Cortex of kidney (tissue), 1 donor: Measurements from ENCODE around the gene SHOC1.
"Not testable (repeated sequence)": the region's sequence is repeated elsewhere in the genome, so short reads cannot be mapped to it uniquely, and the experiment has no call there.

Experiments used
- DNase-seq: peaks from one replicate; lab custom pipeline; 2025; lab: John Stamatoyannopoulos, UW

Gene SHOC1

DNA sequence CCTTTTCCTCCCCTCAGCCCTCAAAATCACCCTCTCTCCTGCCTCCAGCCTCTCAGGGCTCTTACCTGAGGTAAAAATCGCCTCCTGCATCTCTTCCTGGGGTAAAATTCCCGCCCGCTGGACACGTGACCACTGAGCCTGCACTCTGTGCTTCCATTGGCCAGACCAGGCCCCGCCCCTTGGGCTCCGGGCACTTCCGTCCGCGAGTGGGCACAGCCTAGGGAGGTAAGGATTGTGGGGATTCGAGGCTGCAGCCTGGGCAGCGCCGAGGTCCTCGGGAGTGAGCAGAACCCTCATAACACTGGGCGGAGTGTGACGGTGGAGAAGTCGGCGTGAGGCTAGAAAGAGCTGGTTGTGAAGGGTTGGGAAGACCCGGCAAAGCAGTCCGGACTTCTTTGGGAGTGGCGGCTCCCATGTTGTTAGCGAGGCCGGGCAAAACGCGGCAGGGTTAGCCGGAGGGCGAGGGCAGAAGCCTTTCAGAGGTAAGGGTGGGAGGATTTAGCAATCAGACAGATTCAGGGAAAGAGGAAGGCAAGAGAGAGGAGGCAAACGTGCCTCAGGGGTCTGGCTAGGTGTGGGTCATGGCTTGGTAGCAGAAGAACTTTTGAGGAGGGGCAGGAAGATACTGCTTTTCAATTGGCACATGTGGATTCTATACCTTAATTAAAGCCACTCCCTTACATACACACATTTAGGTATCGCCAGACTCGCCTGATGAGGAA is at the start of gene SHOC1:
SHOC1 (minus strand) TSS at position 103 of the 722 bp plus-strand sequence. CDS start 3,519 bp downstream, outside the sequence.
- no peak for DNase-seq

DNA sequence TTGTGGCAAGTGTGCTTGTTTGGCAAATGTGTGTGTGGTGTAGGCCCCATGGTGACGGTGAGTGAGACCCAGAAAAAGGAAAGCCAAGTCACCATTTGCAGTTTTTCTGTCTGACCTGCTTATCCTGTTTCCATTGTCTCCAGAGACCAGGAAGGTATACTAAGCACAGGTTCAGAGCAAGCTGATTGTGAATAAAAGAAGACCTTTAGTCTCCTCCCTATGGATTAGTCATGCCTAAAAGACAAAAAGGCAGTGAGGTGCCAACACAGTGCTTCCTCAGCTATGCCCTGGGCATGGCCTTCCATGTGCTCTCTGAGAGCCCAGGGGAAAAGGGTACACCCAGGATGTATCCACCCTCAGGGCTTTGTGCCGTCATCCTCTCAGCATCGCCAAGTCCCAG is 49.2 kb upstream of the SHOC1 start:
- no peak for DNase-seq

DNA sequence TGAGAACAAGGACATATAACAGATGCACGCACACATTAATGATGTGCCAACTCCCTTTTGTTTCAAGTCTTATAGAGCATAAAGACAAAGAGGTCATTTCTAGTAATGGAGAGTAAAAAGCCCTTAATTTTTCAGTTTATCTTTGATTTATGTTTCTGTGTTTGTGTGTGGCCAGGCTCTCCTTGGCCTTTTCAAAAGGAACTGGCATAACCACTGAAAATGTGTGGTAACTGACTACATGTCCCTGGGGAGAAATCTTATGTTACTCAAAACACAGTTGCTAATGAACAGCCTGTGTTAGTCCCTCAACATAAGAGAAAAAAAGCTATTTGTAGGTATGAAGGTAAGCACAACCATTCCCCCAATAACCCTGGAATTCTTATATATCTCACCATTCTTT is 47.6 kb upstream of the SHOC1 start:
- no peak for DNase-seq

DNA sequence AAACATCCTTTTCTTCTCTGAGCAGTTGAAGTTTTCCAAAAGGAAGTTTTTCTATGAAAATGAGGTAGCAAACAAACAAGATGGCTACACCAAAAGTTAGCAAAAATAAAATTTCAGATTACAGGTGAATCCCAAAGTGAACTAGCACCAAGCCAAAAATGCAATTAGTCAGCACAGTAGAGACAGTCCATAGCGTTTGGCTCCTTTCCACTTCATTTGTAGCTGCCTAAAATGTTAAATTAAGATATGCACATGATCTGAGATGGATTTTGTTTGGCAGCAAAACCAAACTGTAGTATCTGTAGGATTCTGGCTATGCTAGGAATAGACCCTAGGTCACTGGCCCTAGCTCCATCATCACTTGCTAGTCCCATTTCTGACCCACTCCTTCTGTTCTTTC is 45.7 kb upstream of the SHOC1 start:
- DNase-seq: no peak

DNA sequence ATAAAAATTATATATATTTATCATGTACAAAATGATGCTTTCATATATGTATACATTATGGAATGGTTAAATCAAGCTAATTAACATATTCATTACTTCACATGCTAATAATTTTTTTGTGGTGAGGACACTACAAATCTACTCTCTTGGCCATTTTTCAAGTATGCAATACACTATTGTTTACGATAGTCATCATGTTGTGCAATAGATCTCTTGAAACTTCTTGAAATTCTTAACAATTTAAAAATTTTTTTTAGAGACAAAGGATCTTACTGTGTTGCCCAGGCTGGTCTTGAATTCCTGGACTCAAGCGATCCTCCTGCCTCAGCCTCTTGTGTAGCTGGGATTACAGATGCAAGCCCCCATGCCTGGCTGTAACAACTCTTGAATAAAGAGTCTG is 45.2 kb upstream of the SHOC1 start:
- no peak for DNase-seq

DNA sequence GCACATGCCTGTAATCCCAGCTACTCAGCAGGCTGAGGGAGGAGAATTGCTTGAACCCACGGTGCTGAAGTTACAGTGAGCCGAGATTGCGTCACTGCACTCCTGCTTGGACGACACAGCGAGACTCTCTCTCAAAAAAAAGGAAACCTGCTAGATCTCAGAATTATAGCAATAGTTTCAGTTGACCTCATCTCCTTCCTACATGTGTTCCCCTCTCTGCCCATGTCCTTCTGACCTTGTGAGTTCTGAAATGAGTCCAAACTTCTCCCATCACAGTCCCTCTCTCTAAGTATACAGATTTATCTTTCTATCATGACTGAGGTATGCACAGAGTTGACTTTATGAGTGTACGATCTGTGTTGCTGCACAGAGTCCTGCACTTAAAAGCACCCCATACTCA is 44.6 kb upstream of the SHOC1 start:
- no peak for DNase-seq

DNA sequence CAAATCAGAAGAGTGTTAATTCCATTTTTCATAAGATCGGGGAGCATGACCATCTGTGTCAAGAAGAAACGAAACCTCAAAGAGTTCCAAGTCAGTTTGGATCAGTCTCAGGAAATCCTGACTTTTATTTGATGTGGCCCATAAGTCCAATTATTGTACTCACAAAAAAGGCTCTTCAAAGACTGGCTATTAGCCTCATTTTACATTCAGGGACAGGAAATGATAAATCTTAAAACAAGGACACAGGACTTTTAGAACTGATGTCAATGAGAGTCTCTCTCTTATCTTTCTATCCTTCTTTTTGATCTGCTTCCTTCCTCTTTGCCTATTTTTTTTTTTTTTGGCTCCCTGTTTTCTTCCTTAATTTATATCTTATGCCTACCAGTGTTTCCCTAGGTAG is 43.7 kb upstream of the SHOC1 start:
- DNase-seq: no peak

DNA sequence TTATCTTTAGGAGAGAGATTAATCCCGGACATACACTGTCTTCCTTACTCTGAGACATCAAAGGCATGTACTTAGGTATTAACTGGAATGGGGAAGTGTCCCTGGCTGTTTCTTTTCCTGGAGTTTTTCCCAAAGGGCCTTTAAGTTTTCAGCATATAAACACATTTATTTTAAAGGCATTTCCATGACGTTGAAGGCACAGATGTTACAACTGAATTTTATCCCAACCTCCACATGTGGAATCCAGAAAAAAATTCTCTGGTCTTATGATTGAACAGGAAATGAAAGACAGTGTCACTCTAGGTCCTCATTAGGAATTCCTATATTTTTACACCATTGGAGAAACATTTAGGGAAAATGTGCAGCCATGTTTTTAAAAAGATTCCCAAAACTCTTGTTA is 41.6 kb upstream of the SHOC1 start:
- no peak for DNase-seq

DNA sequence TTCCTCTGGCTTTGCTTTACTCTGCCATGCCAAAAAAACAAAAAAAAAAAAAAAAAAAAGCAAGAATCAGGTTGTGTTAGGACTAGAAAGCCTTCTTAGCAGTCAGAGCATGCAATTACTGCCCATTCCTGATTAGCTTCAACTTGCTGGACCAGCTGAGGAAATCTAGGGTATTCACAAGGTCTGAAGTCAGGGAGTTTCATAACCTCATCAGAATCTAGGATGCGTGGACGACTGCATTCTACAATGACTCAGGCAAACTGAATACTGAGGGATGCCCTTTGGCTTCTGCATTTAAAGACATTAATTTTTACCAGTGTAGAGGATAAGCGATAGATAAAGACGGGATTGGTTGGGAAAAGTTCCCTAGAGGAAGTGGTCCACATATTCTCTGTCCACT is 39.2 kb upstream of the SHOC1 start:
- DNase-seq: no peak

DNA sequence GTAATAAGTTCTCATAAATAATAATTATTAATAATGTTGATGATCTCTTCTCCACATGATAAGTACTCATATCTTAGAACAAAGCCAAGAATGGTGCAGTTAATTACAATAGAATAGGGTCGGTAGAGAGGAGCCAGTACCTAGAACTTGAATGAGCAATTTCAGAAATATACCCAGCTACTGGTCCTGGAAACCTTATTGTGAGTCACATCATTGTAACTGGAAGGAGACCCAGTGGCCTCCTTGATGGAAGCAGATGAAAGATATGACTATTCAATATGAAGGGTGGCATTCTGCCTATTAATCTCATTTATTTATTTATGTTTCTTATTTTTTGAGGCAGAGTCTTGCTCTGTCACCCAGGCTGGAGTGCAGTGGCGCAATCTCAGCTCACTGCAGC is 37.7 kb upstream of the SHOC1 start:
- no peak for DNase-seq

DNA sequence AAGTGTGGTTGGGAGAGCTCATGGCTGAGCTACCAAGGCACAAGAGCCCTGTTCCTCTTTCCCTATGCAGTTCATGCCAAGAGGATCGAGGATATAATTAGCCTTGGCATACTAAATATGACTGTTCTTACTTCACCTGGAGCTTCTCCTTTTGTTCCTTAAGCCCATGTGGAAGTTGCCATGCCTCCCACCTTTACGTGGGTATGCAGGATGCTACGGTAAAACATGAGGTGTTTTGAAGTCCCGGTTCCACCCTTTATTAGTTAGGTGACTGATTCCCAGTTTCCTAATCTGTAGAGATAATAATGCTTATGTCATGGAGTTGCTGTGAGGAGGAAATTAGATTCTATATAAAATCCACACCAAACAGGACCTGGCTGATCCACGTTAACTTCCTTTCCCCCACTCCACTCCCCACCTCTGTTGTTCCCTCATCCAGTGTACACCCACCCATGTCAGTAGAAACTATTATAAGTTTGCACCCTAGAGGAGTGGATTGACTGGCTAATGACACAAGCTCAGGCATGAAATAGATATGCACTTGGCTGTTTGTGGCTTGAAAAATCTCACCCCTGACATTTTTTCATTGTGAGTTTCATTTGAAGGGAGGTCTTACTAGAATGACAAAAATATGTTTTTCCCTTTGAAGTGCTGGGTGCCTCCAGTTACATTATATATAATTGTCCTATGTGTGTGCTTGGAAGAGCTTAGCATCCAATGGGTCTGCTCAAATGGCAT is 36.8 kb upstream of the SHOC1 start:
- DNase-seq: no peak

DNA sequence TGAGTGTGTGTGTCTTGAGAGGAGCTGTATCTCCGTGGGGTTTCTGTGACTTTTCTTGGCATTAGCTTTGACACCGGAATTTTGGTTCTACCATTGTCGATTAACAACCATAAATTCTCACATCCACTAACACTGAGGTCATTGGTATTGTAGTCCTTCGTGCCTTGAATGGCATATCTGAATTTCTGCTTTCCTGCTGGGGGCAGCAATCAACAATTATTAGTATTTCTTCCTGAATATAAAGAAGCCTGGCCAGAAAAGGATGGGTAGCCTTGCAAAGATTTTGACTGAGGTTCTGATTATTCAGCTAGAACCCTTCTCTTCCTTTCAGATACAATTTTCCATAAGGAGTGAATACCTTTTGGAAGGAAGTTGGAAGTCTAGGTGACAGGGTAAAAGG is 33.5 kb upstream of the SHOC1 start:
- DNase-seq: no peak

DNA sequence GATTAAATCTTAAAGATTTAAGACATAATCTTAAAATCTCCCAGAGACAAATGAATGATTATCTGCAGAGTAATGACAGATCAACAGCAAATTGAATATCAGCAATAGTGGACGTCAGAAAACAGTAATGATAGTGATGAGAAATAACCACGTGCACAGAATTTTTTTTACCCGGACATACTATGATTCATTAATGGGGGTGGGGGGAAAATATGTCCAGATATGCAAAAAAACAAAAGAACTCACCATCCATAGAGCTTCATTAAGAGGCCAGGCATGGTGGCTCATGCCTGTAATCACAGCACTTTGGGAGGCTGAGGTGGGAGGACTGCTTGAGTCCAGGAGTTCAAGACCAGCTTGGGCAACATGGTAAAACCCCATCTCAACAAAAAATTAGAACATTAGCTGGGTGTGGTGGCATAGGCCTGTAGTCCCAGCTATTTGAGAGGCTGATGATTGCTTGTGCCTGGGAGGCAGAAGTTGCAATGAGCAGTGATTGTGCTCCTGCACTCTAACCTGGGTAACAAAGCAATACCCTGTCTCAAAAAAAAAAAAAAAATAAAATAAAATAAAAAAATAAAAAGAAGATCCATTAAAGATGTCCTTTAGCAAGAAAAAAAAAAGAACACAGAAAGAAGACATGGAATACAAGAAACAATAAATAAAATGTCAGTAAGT is 30.9 kb upstream of the SHOC1 start:
- no peak for DNase-seq

DNA sequence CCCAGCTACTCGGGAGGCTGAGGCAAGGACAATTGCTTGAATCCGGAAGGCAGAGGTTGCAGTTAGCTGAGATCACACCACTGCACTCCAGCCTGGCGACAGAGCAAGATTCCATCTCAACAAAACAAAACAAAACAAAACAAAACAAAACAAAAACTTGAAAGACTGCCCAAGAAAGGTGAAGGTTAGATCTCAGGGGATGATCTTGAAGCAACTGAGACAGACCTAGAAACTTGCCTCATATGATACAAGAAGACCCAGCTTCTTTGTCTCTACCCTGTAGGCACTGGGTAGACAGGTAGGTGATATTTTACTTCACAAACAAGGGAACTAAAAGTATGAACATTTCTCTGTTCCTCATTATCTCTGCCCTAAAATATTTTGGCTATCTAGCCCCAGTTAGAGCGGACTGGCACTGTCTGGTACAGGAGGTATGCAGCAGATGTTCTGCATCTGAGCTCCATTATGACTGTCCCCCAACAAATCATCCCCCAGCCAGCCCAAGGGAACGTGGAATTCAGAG is 26.3 kb upstream of the SHOC1 start:
- no peak for DNase-seq

DNA sequence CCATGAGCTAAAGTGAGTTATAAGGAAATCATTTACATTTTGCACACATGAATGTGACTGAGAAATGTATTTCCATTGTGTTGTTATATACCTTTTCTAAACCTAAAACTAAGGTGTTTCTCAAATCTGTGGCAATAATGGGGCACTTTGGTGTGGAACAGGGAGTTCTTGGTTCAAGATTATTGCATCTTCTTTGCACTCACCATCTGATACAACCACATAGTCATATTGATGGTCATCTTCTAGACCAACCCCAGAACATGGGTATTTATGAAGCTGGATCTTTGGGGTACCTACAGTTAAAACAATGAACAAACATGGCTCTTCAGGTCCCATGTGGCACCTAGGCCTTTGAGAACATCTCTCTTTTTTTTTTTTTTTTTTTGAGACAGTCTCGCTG is 24.6 kb upstream of the SHOC1 start:
- DNase-seq: no peak

DNA sequence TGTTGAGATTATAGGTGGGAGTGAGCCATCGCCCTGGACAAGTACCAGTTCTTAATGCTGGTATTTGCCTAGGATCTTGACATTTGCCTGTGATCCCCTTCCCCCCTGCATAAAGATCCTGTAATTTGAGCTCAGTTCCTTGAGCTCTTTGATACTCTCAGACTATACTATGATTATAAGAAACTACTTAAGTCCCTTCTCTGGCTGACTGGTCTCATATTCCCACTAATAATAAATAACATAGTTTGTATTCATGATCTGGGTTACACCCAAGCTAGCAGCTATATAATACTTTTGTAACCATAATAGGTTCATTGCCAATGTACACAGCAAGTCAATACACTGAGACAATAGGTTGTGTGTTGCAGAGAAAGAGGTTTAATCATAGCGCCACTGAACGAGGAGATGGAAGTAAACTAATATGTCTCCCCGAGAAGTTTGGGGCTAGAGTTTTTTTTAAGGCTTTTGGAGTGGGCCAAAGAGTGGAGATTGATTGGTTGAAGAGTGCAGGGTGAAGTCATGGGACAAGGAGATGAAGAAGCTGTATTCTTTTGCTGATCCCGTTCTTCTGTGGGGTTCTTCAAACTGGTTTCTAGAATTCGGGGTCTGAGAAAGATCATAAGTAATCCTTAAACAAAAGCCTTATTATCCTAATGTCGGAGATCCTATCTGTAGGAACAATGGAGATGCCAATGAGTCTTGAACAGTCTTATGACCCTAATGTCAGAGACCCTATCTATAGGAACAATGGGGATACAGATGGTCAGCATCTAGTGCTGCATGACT is 20.7 kb upstream of the SHOC1 start:
- DNase-seq: no peak

DNA sequence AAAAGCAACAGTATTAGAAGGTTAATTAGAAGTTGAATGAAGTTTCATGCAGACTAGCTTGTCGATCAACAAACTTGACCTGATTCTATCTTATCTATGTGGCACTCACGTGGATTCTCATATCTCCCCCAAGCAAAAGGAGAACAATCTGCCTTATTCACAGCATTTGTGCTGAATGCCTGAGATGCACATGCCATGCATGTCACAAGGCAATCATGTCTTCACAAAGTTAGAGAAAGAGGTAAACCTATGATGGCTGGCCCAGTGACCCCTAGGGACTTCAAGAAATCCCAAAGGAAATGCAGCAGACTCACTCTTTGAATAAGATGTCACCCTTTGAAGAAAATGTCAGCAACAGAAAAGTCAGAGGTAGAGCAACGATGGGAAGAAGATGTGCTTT is 17.6 kb upstream of the SHOC1 start:
- DNase-seq: no peak

DNA sequence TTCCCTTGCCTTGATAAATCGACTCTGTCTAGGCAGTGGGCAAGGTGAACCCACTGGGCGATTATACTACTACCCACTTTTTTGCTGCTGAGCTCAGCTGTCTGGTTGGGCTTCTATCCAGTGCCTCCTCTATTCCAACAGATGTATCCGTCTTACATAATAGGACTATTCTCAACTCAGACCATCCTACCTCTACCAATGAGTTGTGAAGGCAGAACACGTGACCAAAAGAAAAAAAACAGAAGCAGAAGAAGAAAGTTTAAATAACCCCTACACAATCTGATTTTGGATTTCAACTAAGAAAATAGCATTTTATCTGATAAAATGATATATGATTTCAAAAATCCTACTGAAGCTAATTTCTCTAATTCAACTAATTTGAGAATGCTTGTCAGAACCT is 16.2 kb upstream of the SHOC1 start:
- DNase-seq: no peak

DNA sequence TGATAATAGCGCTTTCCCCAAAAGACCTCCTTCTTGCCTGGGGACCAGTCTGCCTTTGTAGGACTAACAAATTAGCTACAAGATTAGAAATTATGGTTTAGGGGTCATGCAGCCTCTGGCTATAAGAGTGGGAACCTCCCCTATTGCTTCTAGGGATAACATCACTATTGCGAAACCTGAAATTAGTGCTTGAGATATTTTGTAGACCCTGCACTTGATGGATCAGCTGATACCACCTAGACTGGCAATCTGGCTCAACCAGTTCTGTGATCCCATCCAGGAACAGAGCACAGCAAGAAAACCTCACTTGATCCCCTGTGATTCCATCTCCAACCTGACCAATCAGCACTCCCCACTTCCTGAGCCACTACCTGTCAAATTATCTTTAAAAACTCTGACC is 15.7 kb upstream of the SHOC1 start:
- DNase-seq: not testable (repeated sequence)

DNA sequence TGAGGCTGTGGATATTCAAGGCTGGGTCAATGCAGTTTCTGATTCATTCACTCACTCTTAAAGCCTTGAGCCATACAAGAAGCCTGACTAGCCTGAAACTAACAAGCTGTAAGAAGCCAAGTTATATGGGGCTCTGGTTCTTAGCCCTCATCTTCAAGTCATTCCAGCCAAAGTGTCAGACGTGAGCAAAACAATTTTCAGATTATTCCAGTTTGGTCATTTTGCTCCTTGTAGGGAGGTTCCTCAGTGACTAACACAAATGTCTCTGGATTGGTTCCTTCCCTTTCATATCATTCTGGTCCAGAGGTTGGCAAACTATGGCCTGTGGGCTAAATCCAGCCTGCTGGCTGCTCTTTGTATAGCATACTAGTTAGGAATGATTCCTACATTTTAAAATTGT is 12.5 kb upstream of the SHOC1 start:
- no peak for DNase-seq

DNA sequence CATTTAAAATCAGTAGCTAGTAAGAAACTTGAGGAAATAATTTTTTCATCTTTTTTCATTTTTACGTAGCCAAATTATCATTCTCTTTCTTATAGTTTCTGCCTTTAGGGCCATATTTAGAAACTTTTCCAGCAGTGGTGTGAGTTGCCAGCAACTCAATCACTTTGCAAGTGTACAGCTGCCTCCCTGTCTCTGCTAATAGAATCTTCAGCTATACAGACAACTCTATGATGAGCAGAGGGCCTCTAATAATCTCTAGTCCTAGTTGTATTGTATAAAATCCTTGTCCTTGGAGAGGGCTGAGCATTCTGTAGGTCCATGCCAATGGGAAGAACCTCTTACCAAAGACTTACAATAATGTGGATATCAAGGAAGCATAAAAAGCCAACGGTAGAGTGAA is 11.5 kb upstream of the SHOC1 start:
- DNase-seq: no peak

DNA sequence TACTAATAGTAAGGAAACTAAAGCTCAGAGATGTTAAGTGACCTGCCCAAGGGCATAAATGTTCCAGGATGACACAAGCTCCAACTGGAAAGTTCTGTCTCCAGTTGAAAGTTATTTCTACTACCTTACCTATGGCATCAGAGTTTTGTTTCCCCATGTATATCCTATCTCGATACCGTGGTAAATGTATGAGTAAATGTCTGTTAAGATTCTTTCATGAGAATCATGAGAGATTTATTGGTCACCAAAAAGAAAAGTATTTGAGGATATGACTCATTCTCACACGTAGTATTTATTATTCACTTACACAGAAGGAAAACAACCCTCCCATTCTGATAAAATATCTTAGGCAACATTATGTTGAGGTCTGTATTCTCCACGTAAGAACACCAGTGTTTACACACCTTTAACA is 11.1 kb upstream of the SHOC1 start:
- DNase-seq: no peak
